KOPT-K1 (cell line): ENCODE data around the gene CIC.
"Not testable (repeated sequence)": the region's sequence is repeated elsewhere in the genome, so short reads cannot be mapped to it uniquely, and the experiment has no call there.

Experiments
- H3K27ac ChIP-seq: fragments of 200-600 bp; sonication (generic); 2 replicates; pipeline ENCODE4 v1.5.1; 2016; ENCODE audit warnings: antibody characterized with exemption, mild to moderate bottlenecking, low read depth, low read length; ENCODE audit not compliant: poor library complexity, severe bottlenecking
- H3K36me3 ChIP-seq: fragments of 200-600 bp; sonication (generic); 2 replicates; pipeline ENCODE4 v1.5.1; 2017; ENCODE audit warnings: antibody characterized with exemption, mild to moderate bottlenecking, low read length, moderate library complexity; ENCODE audit not compliant: insufficient read depth
- H3K9me3 ChIP-seq: fragments of 200-600 bp; sonication (generic); 2 replicates; pipeline ENCODE4 v1.5.1; 2017; ENCODE audit warnings: antibody characterized with exemption, low read length, mild to moderate bottlenecking; ENCODE audit not compliant: insufficient read depth, poor library complexity, severe bottlenecking

The CIC gene

DNA sequence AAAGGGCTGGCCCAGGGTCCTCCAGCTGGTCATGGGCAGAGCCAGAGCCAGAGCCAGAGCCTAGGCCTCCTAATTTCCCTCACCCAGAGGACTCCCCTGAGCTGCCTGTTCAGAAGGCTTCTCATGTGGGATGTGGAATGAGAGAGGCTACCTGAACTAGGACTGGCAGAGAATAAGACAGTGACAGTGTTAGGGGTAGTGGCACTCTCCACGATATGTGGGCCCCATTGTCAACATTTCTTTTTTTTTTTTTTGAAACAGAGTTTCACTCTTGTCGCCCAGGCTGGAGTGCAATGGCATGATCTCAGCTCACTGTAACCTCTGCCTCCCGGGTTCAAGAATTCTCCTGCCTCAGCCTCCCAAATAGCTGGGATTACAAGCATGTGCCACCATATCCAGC lies 62.3 kb downstream of the CIC start:
- H3K9me3 ChIP-seq, H3K36me3 ChIP-seq, H3K27ac ChIP-seq: not testable (repeated sequence)

DNA sequence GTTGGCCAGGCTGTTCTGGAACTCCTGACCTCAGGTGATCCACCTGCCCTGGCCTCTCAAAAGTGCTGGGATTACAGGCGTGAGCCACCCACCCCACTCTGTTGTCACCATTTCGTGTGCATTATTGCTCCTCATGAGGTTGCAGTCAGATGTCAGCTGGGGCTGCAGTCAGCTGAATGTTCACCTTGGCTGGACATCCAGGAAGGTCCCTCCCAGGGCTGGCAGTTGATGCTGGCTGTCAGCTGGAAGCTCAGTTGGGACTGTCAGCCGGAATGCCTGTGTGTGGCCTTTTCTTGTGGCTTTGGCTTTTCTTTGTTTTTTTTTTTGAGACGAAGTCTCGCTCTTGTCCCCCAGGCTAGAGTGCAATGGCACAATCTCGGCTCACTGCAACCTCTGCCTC lies 63.0 kb downstream of the CIC start:
- H3K9me3 ChIP-seq = no peaks in the 10 kb centered on the region
- peaks cover 3% of the 10 kb centered on the region; the same call in 1 of the 2 replicates for H3K36me3 ChIP-seq
- H3K27ac ChIP-seq = no peak overlapping the region

- Histone ChIP-seq H3K9me3 (no peaks in the 10 kb centered on the region), H3K27ac (no peak overlapping the region), H3K36me3 (peaks cover 3% of the 10 kb centered on the region; the same call in 1 of the 2 replicates)
Measured at GRCh38 chr19:42333018-42333417, 64.0 kb downstream of the CIC start.

GRCh38 chr19:42333975-42334696 lies 65.1 kb downstream of the CIC start:
- H3K9me3 ChIP-seq = no peaks in the 10 kb centered on the region
- no peak overlapping the region for H3K27ac ChIP-seq
- peaks cover 3% of the 10 kb centered on the region; the same call in 1 of the 2 replicates for H3K36me3 ChIP-seq

DNA sequence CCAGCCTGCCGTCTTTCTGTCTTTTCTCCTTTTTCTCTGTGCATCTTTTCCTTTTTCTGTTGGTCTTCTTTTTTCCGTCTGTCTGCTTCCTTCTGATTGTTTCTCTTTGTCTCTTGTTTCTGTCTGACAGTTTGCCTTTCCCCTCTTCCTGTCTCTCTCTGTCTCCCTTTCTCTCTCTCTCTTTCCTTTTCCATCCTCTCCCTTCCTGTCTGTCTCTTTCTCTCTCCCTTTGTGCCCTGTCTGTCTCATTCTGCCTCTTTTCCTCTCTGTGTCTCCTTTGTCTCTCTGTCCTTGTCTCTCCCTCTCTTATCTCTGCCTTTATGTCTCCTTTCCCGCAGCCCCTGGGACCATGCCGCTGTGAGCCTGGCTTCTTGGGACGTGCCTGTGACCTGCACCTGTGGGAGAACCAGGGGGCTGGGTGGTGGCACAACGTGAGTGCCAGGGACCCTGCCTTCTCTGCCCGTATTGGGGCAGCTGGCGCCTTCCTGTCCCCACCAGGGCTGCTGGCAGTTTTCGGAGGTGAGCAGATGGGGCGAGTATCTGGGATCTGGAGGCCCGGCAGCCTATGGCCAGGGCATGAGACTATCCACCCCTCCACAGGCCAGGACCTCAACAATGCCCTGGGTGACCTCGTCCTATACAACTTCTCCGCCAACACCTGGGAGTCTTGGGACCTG lies 65.8 kb downstream of the CIC start:
- Histone ChIP-seq H3K9me3 (no peaks in the 10 kb centered on the region), H3K27ac (no peak overlapping the region), H3K36me3 (peaks cover 3% of the 10 kb centered on the region; the same call in 1 of the 2 replicates)

DNA sequence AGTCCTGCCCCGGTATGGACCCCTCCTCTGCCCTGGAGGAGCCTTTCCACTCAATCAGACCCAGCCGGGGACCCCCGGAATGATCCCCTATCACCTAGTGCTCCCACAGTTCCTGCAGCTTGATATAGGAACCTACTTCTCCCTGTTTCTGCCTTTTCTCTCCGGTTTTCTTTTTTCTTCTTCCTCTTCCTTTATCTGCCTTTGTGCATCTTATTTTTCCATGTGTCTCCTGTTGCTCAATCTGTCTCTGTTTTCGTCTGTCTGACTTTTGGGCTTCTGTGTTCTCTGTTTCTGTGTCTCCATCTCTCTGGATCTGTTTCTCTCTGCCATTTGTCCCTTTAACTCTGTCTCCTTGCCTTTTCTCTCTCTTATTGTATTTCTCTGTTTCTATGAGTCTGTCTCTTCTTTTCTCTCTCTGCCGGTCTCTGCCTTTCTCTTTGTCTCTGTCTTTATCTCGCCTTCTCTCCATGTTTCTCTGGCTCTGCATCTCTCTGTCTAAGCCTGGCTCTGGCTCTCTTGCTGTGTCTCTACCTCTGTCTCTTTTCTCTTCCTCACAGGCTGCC lies 66.4 kb downstream of the CIC start:
- H3K36me3 ChIP-seq = peaks cover 3% of the 10 kb centered on the region; the same call in 1 of the 2 replicates
- no peaks in the 10 kb centered on the region for H3K9me3 ChIP-seq
- H3K27ac ChIP-seq = no peak overlapping the region

GRCh38 chr19:42335971-42336370 lies 66.9 kb downstream of the CIC start:
- H3K27ac ChIP-seq = no peak overlapping the region
- H3K9me3 ChIP-seq = no peaks in the 10 kb centered on the region
- H3K36me3 ChIP-seq = peaks cover 3% of the 10 kb centered on the region; the same call in 1 of the 2 replicates

GRCh38 chr19:42339126-42339860 lies 70.2 kb downstream of the CIC start:
- not testable (repeated sequence) for H3K27ac ChIP-seq, H3K9me3 ChIP-seq, H3K36me3 ChIP-seq

DNA sequence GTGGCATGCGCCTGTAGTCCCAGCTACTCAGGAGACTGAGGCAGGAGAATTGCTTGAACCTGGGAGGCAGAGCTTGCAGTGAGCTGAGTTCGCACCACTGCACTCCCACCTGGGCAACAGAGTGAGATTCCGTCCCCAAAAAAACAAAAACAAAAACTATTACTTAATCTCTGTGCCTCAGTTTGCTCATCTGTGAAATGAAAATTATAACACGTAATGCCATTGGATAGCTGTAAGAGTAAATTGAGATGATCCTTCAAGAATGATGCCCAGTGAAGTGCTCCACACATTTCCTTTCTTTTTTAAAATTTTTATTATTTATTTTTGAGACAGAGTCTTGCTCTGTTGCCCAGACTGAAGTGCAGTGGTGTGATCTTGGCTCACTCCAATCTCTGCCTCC lies 70.9 kb downstream of the CIC start:
- not testable (repeated sequence) for H3K36me3 ChIP-seq, H3K9me3 ChIP-seq, H3K27ac ChIP-seq

GRCh38 chr19:42343344-42344110 lies 74.5 kb downstream of the CIC start:
- no peak overlapping the region for H3K27ac ChIP-seq
- H3K36me3 ChIP-seq = no peaks in the 10 kb centered on the region; the same call in 1 of the 2 replicates

DNA sequence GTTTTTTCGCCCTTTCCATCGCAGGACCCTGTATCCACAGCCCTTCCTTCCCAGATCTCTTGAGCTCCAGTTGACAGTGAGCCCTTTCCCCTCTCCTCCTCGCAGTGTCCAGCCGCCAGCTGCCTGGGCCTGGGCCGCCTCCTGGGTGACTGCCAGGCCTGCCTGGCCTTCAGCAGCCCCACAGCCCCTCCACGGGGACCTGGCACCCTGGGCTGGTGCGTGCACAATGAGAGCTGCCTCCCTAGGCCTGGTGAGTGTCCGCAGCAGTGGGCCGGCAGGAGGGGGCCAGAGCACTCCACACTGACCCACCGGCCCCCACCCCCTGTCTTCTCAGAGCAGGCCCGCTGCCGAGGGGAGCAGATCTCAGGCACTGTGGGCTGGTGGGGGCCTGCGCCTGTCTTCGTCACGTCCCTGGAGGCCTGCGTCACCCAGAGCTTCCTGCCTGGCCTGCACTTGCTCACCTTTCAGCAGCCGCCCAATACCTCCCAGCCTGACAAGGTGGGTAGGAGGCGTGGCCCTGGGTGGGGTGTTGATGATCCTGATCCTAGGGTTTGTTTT lies 75.4 kb downstream of the CIC start:
- no peaks in the 10 kb centered on the region; the same call in 1 of the 2 replicates for H3K36me3 ChIP-seq
- no peaks in the 10 kb centered on the region for H3K9me3 ChIP-seq
- no peak overlapping the region for H3K27ac ChIP-seq

More at GRCh38 chr19:42343344-42344110, 74.5 kb downstream of the CIC start:
- H3K9me3 ChIP-seq = no peaks in the 10 kb centered on the region
